ENCODE data around the gene RNF220. TPM values are rescaled to one million over a fixed set of nuclear protein-coding genes. Genes with fewer than 3 reads are reported as not detected.

The RNF220 gene
- total and polyA plus RNA-seq, 4 donors: 44.2 to 70.5 (median 52.8) TPM

DNA sequence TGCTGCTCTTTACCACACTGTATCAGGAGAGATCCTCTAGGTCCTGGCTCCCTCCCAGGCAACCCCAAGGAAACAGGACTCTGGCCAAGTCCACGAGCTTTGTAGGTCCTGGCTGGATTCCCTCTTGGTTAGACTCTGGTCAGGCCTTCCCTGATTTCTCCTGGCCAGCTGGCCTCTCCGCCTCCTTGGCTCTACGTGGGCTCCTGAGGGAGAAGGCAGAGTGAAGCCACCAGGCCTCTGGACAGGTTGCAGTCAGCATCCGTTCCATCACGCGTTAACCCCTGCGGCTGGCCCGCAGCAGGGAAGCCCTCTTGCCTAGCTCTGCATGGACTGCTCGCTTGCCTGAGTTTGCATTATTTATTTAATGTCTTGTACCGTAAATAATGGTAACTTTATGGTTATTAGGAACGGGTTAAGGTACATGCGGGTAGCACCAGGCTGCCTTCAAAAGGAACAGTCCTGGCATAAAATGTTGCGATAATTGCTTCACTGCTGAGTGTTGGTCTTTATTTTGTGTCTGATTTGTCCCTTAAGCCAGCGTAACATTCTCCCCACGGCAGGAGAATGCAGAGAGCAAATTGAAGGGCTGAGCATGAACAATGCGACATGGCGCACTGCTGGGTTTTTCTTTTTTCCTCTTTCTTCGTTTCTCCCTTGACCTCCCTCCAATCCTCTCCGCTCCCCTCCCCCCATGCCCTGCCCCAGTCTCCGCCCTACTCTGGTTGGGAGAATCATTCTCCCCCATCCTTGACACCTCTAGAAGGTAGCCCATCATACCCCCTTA is 100.3 kb downstream of the RNF220 start:
- intact Hi-C loops (cut with DNase I): no loop called here
- H3K9me3 ChIP-seq (ENCODE audit: control insufficient read depth, low read length): no peaks in the 10 kb centered on the region
- H3K27me3 ChIP-seq (ENCODE audit: control insufficient read depth in 1 of 2, insufficient read depth in 2 of 2, low read length in 1 of 2): no peaks in the 10 kb centered on the region
- WGBS, 2 donors: 52 to 59% methylated on average over 20 of the region's 20 CpGs
- no peaks in the 10 kb centered on the region for H3K36me3 ChIP-seq (ENCODE audit: control insufficient read depth in 1 of 2, insufficient read depth in 2 of 2, low read length in 1 of 2)
- H3K27ac ChIP-seq (ENCODE audit: low read depth in 1 of 2, low read length in 2 of 2): no peak overlapping the region
- ATAC-seq (ENCODE audit: low FRiP score) (no peak), DNase-seq (no peak)
- H3K4me1 ChIP-seq (ENCODE audit: control insufficient read depth in 1 of 2, insufficient read depth in 2 of 2, low read length in 2 of 2): no peaks in the 10 kb centered on the region
- no peak overlapping the region for H3K4me3 ChIP-seq (ENCODE audit: low read length in 2 of 2)

- Histone ChIP-seq H3K4me1 (ENCODE audit: control insufficient read depth in 1 of 2, insufficient read depth in 2 of 2, low read length in 2 of 2) (no peaks in the 10 kb centered on the region), H3K4me3 (ENCODE audit: low read length in 2 of 2) (no peak overlapping the region), H3K9me3 (ENCODE audit: control insufficient read depth, low read length) (no peaks in the 10 kb centered on the region), H3K27ac (ENCODE audit: low read depth in 1 of 2, low read length in 2 of 2) (no peak overlapping the region), H3K27me3 (ENCODE audit: control insufficient read depth in 1 of 2, insufficient read depth in 2 of 2, low read length in 1 of 2) (no peaks in the 10 kb centered on the region), H3K36me3 (ENCODE audit: control insufficient read depth in 1 of 2, insufficient read depth in 2 of 2, low read length in 1 of 2) (no peaks in the 10 kb centered on the region)
- 42 to 49% methylated on average over 24 to 26 of the region's 26 CpGs for WGBS, 2 donors
- intact Hi-C loops (cut with DNase I): no loop called here
- ATAC-seq (ENCODE audit: low FRiP score) (peak; percentile 23), DNase-seq (no peak)
Measured at GRCh38 chr1:44507490-44508396, 102.7 kb downstream of the RNF220 start.

DNA sequence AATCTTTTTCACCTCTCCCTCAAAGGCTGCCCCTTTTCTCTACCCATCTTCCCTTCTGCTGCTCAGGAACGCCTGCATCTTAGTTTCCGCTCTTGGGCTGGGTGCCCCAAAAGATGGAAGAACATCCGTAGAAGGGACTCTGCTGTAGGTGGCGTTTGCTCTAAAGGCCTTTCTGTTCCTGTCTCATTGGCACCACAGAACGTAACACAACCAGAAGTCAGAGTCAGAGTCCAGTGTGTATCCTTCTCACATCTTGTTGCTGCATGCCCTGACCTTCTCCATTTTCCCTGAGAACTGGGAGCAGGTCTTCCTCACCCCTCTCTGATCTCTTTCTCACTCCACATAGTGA is 103.3 kb downstream of the RNF220 start:
- DNase-seq (no peak), ATAC-seq (ENCODE audit: low FRiP score) (no peak)
- Histone ChIP-seq H3K9me3 (ENCODE audit: control insufficient read depth, low read length) (no peaks in the 10 kb centered on the region), H3K4me1 (ENCODE audit: control insufficient read depth in 1 of 2, insufficient read depth in 2 of 2, low read length in 2 of 2) (no peaks in the 10 kb centered on the region), H3K27me3 (ENCODE audit: control insufficient read depth in 1 of 2, insufficient read depth in 2 of 2, low read length in 1 of 2) (no peaks in the 10 kb centered on the region), H3K27ac (ENCODE audit: low read depth in 1 of 2, low read length in 2 of 2) (no peak overlapping the region), H3K4me3 (ENCODE audit: low read length in 2 of 2) (no peak overlapping the region), H3K36me3 (ENCODE audit: control insufficient read depth in 1 of 2, insufficient read depth in 2 of 2, low read length in 1 of 2) (no peaks in the 10 kb centered on the region)
- intact Hi-C loops (cut with DNase I): no loop called here
- WGBS, 2 donors: 87% methylated on average over 5 of the region's 5 CpGs

DNA sequence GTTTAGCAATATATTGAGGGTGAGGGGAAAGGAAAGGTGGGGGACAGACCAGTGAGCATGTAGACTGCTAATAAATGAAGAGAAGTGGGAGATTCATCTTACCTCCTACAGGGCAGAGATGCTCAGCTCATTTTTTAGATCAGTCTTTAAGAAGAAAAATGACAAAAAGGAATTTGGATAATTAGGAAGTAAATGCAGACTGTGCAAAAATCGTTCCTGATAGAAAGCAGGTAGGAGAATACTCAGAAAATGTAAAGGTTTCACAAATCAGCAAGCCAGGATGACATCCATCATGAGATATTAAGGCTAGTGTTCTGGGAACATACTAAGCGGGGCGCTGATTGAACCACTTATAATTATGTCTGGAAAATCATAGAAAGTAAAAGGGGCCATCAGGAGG is 106.3 kb downstream of the RNF220 start:
- Histone ChIP-seq H3K4me1 (ENCODE audit: control insufficient read depth in 1 of 2, insufficient read depth in 2 of 2, low read length in 2 of 2) (no peaks in the 10 kb centered on the region), H3K4me3 (ENCODE audit: low read length in 2 of 2) (no peak overlapping the region), H3K36me3 (ENCODE audit: control insufficient read depth in 1 of 2, insufficient read depth in 2 of 2, low read length in 1 of 2) (no peaks in the 10 kb centered on the region), H3K27me3 (ENCODE audit: control insufficient read depth in 1 of 2, insufficient read depth in 2 of 2, low read length in 1 of 2) (no peaks in the 10 kb centered on the region), H3K27ac (ENCODE audit: low read depth in 1 of 2, low read length in 2 of 2) (no peak overlapping the region), H3K9me3 (ENCODE audit: control insufficient read depth, low read length) (no peaks in the 10 kb centered on the region)
- intact Hi-C loops (cut with DNase I): no loop called here
- WGBS, 2 donors: 80 to 82% methylated on average over 3 of the region's 3 CpGs
- no peak for DNase-seq
- no peak for ATAC-seq (ENCODE audit: low FRiP score)

GRCh38 chr1:44511769-44512168 is 106.7 kb downstream of the RNF220 start:
- no peak for DNase-seq
- H3K4me3 ChIP-seq (ENCODE audit: low read length in 2 of 2): no peak overlapping the region
- no peaks in the 10 kb centered on the region for H3K4me1 ChIP-seq (ENCODE audit: control insufficient read depth in 1 of 2, insufficient read depth in 2 of 2, low read length in 2 of 2)
- intact Hi-C loops (cut with DNase I): no loop called here
- ATAC-seq (ENCODE audit: low FRiP score): no peak
- 65 to 66% methylated on average over 7 of the region's 7 CpGs for WGBS, 2 donors
- H3K36me3 ChIP-seq (ENCODE audit: control insufficient read depth in 1 of 2, insufficient read depth in 2 of 2, low read length in 1 of 2): no peaks in the 10 kb centered on the region
- no peak overlapping the region for H3K27ac ChIP-seq (ENCODE audit: low read depth in 1 of 2, low read length in 2 of 2)
- H3K9me3 ChIP-seq (ENCODE audit: control insufficient read depth, low read length): no peaks in the 10 kb centered on the region
- no peaks in the 10 kb centered on the region for H3K27me3 ChIP-seq (ENCODE audit: control insufficient read depth in 1 of 2, insufficient read depth in 2 of 2, low read length in 1 of 2)

DNA sequence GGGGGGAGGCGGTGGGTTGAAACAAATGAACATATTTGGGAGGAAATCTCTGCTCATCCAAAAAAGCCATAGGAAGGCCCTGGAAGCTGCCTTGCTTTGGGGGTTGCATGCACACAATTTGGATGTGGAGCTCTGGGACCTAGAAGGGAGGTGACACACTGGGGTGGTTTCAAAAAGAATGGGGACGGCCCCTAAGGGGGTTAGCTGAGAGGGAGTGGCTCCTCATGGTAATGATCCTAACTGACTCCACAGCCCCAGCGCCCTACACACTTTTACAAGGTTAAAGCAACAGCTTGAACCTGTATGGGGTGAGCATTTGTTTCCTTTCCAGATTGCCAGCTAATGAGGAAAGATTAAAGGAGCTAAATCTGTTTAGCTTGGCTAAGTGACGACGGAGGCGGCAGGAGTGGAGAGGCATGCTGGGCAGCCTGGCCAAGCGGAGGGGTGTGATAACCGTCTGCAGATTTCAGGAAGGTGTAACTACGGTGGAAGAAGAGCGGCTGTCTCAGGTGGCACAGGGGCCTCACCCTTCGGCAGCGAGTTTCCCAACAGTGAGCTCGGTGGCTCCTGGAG is 107.3 kb downstream of the RNF220 start:
- Histone ChIP-seq H3K27ac (ENCODE audit: low read depth in 1 of 2, low read length in 2 of 2) (no peak overlapping the region), H3K9me3 (ENCODE audit: control insufficient read depth, low read length) (no peaks in the 10 kb centered on the region), H3K4me1 (ENCODE audit: control insufficient read depth in 1 of 2, insufficient read depth in 2 of 2, low read length in 2 of 2) (no peaks in the 10 kb centered on the region), H3K36me3 (ENCODE audit: control insufficient read depth in 1 of 2, insufficient read depth in 2 of 2, low read length in 1 of 2) (no peaks in the 10 kb centered on the region), H3K27me3 (ENCODE audit: control insufficient read depth in 1 of 2, insufficient read depth in 2 of 2, low read length in 1 of 2) (no peaks in the 10 kb centered on the region), H3K4me3 (ENCODE audit: low read length in 2 of 2) (no peak overlapping the region)
- no peak for ATAC-seq (ENCODE audit: low FRiP score)
- no peak for DNase-seq
- WGBS, 2 donors: 64 to 67% methylated on average over 13 of the region's 13 CpGs
- intact Hi-C loops (cut with DNase I): no loop called here

GRCh38 chr1:44513111-44513510 is 108.1 kb downstream of the RNF220 start:
- no peaks in the 10 kb centered on the region for H3K27me3 ChIP-seq (ENCODE audit: control insufficient read depth in 1 of 2, insufficient read depth in 2 of 2, low read length in 1 of 2)
- no peak overlapping the region for H3K27ac ChIP-seq (ENCODE audit: low read depth in 1 of 2, low read length in 2 of 2)
- no peaks in the 10 kb centered on the region for H3K36me3 ChIP-seq (ENCODE audit: control insufficient read depth in 1 of 2, insufficient read depth in 2 of 2, low read length in 1 of 2)
- no peaks in the 10 kb centered on the region for H3K4me1 ChIP-seq (ENCODE audit: control insufficient read depth in 1 of 2, insufficient read depth in 2 of 2, low read length in 2 of 2)
- DNase-seq (no peak), ATAC-seq (ENCODE audit: low FRiP score) (no peak)
- no peaks in the 10 kb centered on the region for H3K9me3 ChIP-seq (ENCODE audit: control insufficient read depth, low read length)
- intact Hi-C loops (cut with DNase I): no loop called here
- no peak overlapping the region for H3K4me3 ChIP-seq (ENCODE audit: low read length in 2 of 2)
- WGBS, 2 donors: 96% methylated on average over 5 of the region's 5 CpGs

- DNase-seq (no peak), ATAC-seq (ENCODE audit: low FRiP score) (no peak)
- no peak overlapping the region for H3K27ac ChIP-seq (ENCODE audit: low read depth in 1 of 2, low read length in 2 of 2)
- H3K9me3 ChIP-seq (ENCODE audit: control insufficient read depth, low read length): no peaks in the 10 kb centered on the region
- 65 to 71% methylated on average over 2 of the region's 2 CpGs for WGBS, 2 donors
- H3K36me3 ChIP-seq (ENCODE audit: control insufficient read depth in 1 of 2, insufficient read depth in 2 of 2, low read length in 1 of 2): no peaks in the 10 kb centered on the region
- no peaks in the 10 kb centered on the region for H3K4me1 ChIP-seq (ENCODE audit: control insufficient read depth in 1 of 2, insufficient read depth in 2 of 2, low read length in 2 of 2)
- H3K4me3 ChIP-seq (ENCODE audit: low read length in 2 of 2): no peak overlapping the region
- no peaks in the 10 kb centered on the region for H3K27me3 ChIP-seq (ENCODE audit: control insufficient read depth in 1 of 2, insufficient read depth in 2 of 2, low read length in 1 of 2)
- intact Hi-C loops (cut with DNase I): no loop called here
Measured at GRCh38 chr1:44514673-44515072, 109.6 kb downstream of the RNF220 start.

Data from aorta (tissue), 5 donors.